Measurements from ENCODE around the gene MRTO4. TPM values are rescaled to one million over a fixed set of nuclear protein-coding genes. Genes with fewer than 3 reads are reported as not detected.
"Not testable (repeated sequence)": the region's sequence is repeated elsewhere in the genome, so short reads cannot be mapped to it uniquely, and the experiment has no call there.

MRTO4 gene
- total RNA-seq, 1 experiment from 2014 or later, result 90.1 TPM

GRCh38 chr1:19213580-19213979 is 38.0 kb upstream of the MRTO4 start:
- BruUV-seq (replicated peaks), result no TSS peak
- ChIA-PET CTCF (no interaction called here), POLR2A (no interaction called here)
- Histone ChIP-seq H3K9me3 (ENCODE audit: control insufficient read depth, insufficient read depth, low read depth, low read length) (no peaks in the 10 kb centered on the region), H3K27me3 (ENCODE audit: control insufficient read depth, insufficient read depth, low read length) (no peaks in the 10 kb centered on the region), H3K27ac (ENCODE audit: low read length) (no peak overlapping the region), H3K4me3 (ENCODE audit: low read depth in 2 of 2, low read length in 2 of 2) (no peak overlapping the region), H3K36me3 (ENCODE audit: control insufficient read depth, insufficient read depth, low read length) (peaks cover 36% of the 10 kb centered on the region), H3K4me1 (ENCODE audit: control insufficient read depth, insufficient read depth, low read length) (peaks cover 16% of the 10 kb centered on the region)
- DNase-seq (ENCODE audit: low read depth, low spot score) (no peak), ATAC-seq (no peak)
- in situ Hi-C loops (cut with HindIII; ENCODE audit: low pct_unique_long_range_greater_than_20kb, low sequenced_read_pairs) (no loop called here), intact Hi-C loops (cut with micrococcal nuclease; ENCODE audit: unreplicated experiment) (no loop called here)
- TF ChIP-seq POLR2AphosphoS5 (IDR thresholded peaks at IDR 0.05; ENCODE audit: low read depth, low read length) (no peak), TCF7L2 (IDR thresholded peaks at IDR 0.05; ENCODE audit: low read depth, low read length) (no peak), SIN3A (IDR thresholded peaks at IDR 0.05; ENCODE audit: borderline replicate concordance, insufficient read depth, low read depth, low read length) (no peak), CTCF (IDR thresholded peaks at IDR 0.05) (no peak)
- TF ChIP-seq, protein P1, sequence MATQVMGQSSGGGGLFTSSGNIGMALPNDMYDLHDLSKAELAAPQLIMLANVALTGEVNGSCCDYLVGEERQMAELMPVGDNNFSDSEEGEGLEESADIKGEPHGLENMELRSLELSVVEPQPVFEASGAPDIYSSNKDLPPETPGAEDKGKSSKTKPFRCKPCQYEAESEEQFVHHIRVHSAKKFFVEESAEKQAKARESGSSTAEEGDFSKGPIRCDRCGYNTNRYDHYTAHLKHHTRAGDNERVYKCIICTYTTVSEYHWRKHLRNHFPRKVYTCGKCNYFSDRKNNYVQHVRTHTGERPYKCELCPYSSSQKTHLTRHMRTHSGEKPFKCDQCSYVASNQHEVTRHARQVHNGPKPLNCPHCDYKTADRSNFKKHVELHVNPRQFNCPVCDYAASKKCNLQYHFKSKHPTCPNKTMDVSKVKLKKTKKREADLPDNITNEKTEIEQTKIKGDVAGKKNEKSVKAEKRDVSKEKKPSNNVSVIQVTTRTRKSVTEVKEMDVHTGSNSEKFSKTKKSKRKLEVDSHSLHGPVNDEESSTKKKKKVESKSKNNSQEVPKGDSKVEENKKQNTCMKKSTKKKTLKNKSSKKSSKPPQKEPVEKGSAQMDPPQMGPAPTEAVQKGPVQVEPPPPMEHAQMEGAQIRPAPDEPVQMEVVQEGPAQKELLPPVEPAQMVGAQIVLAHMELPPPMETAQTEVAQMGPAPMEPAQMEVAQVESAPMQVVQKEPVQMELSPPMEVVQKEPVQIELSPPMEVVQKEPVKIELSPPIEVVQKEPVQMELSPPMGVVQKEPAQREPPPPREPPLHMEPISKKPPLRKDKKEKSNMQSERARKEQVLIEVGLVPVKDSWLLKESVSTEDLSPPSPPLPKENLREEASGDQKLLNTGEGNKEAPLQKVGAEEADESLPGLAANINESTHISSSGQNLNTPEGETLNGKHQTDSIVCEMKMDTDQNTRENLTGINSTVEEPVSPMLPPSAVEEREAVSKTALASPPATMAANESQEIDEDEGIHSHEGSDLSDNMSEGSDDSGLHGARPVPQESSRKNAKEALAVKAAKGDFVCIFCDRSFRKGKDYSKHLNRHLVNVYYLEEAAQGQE (IDR thresholded peaks at IDR 0.05; ENCODE audit: insufficient read depth in 1 of 2, low read depth in 2 of 2, low read length in 1 of 2), result no peak

- CTCF ChIA-PET, result interaction anchor here (0.6 kb wide), 1 partner anchor 175 kb away, joined by 9 read pairs; no protein-coding TSS in a partner anchor
- H3K36me3 ChIP-seq (ENCODE audit: control insufficient read depth, insufficient read depth, low read length), result peaks cover 41% of the 10 kb centered on the region
- H3K27me3 ChIP-seq (ENCODE audit: control insufficient read depth, insufficient read depth, low read length); H3K9me3 ChIP-seq (ENCODE audit: control insufficient read depth, insufficient read depth, low read depth, low read length); H3K27ac ChIP-seq (ENCODE audit: low read length); intact Hi-C loops (cut with micrococcal nuclease; ENCODE audit: unreplicated experiment); DNase-seq (ENCODE audit: low read depth, low spot score); ATAC-seq; BruUV-seq (replicated peaks); H3K4me3 ChIP-seq (ENCODE audit: low read depth in 2 of 2, low read length in 2 of 2); in situ Hi-C loops (cut with HindIII; ENCODE audit: low pct_unique_long_range_greater_than_20kb, low sequenced_read_pairs): not testable (repeated sequence)
- peaks cover 11% of the 10 kb centered on the region for H3K4me1 ChIP-seq (ENCODE audit: control insufficient read depth, insufficient read depth, low read length)
- POLR2A ChIA-PET, result interaction anchor here (0.6 kb wide), 1 partner anchor 11 kb away, joined by 8 read pairs; no protein-coding TSS in a partner anchor
Measured at GRCh38 chr1:19216585-19216984, 35.0 kb upstream of the MRTO4 start.

- intact Hi-C loops (cut with micrococcal nuclease; ENCODE audit: unreplicated experiment), result no loop called here
- in situ Hi-C loops (cut with HindIII; ENCODE audit: low pct_unique_long_range_greater_than_20kb, low sequenced_read_pairs), result no loop called here
- H3K27me3 ChIP-seq (ENCODE audit: control insufficient read depth, insufficient read depth, low read length), result no peaks in the 10 kb centered on the region
- H3K9me3 ChIP-seq (ENCODE audit: control insufficient read depth, insufficient read depth, low read depth, low read length), result no peaks in the 10 kb centered on the region
- H3K4me1 ChIP-seq (ENCODE audit: control insufficient read depth, insufficient read depth, low read length), result no peaks in the 10 kb centered on the region
- H3K4me3 ChIP-seq (ENCODE audit: low read depth in 2 of 2, low read length in 2 of 2), result no peak overlapping the region
- peaks cover 23% of the 10 kb centered on the region for H3K36me3 ChIP-seq (ENCODE audit: control insufficient read depth, insufficient read depth, low read length)
- no peak overlapping the region for H3K27ac ChIP-seq (ENCODE audit: low read length)
- no peak for TF ChIP-seq SIN3A (IDR thresholded peaks at IDR 0.05; ENCODE audit: borderline replicate concordance, insufficient read depth, low read depth, low read length)
- no peak for TF ChIP-seq CTCF (IDR thresholded peaks at IDR 0.05)
- TF ChIP-seq, protein P1 (IDR thresholded peaks at IDR 0.05; ENCODE audit: insufficient read depth in 1 of 2, low read depth in 2 of 2, low read length in 1 of 2), result no peak
- no peak for TF ChIP-seq POLR2AphosphoS5 (IDR thresholded peaks at IDR 0.05; ENCODE audit: low read depth, low read length)
- no peak for TF ChIP-seq TCF7L2 (IDR thresholded peaks at IDR 0.05; ENCODE audit: low read depth, low read length)
- CTCF ChIA-PET, result no interaction called here
- DNase-seq (ENCODE audit: low read depth, low spot score) (no peak), ATAC-seq (no peak)
- POLR2A ChIA-PET, result no interaction called here
- BruUV-seq (replicated peaks), result no TSS peak
Measured at GRCh38 chr1:19219451-19219850, 32.2 kb upstream of the MRTO4 start.
